Retinal pigment epithelial cell (primary cell): Measurements from ENCODE around the gene RABGGTA.

Source experiments
- DNase-seq: peaks from one replicate; pipeline ENCODE4 v3.0.0-alpha.2; 2010; ENCODE audit warnings: low read depth
- H3K4me3 ChIP-seq: 2 replicates; pipeline ENCODE4 v1.5.1; 2011; ENCODE audit warnings: mild to moderate bottlenecking, low read length, control low read depth, moderate library complexity
- CTCF ChIP-seq: conservative IDR thresholded peaks from 2 replicates; pipeline ENCODE4 v1.5.1; 2011; ENCODE audit warnings: low read depth, low read length, control low read depth, inconsistent platforms

RABGGTA gene

DNA sequence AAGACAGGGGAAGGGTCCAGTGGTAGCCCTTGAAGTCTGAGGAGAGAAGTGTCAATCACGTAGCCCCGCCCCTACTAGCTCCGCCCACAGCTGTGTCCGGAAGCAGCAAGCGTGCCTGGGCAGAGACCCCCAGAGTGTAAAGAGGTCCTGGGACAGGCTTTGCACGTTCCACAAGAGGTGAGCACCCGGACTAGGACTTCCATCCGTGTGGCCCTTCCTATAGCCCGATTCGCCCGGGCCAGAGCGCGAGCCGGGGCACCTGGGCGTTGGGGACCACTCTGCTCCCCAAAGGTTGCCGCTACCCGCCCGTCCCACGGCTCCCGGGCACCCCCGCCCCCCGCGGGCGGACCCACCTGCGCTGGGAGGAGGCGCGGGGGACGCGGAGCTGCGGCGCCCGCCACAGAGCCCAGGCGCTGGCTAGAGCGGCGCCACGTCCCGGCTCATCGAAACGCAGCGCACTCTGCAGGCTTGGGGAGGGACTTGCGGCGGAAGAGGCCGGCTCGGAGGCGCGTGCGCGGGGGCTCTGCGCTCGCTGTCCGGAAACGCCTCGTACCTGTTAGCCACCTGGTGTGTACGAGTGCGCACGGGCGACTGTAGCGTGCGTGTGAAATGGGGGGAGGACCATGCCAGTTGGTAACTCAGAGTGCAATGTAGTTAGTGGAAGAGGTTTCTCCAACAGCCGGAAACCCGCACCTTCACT is at the start of gene RABGGTA:
Gene RABGGTA, minus strand, starts transcription at position 464 of the 700 bp plus-strand sequence. CDS start 482 bp downstream, outside the sequence.
- peak; percentile 66 for TF ChIP-seq CTCF
- H3K4me3 ChIP-seq, result peak within 1 kb of the TSS; percentile 86

DNA sequence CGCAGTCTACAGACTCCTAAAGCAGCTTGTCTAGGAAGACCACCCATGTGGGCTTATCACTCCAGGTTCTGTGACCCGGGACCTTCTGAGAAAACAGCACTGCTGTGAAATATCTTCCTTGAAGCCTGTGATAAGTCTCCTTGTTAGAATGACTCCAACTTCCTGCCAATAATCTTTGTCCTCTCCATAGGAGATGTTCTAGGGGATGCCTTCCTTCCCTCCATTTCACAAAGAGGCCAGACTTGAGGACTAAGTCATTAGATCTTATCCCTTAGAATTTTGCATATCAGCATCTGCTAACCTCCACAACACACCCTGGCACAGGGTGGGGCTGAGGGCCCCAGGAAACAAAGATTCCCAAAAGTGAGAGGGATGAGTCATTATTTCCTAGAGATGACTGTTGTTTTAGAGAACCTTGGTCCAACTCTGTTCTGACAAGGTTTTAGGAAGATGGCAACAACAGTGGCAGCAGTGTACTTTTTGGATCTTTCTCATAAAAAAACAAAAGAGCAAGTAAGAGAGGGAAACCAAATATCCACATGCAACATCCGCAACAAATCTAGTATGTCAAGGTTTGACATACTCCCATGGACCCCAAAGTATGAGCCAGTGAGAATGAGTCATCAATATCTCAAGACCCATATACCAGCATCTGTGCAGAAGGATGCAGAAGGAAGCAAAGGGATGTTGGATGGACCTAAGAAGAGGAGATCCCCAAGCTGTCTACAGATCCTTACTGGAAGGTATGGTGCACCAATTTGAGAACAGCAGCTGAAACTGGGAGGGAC is 45.9 kb upstream of the RABGGTA start:
- no peak for TF ChIP-seq CTCF
- DNase-seq, result no peak
- no peak overlapping the region for H3K4me3 ChIP-seq

More for the DNA sequence above, at the start of gene RABGGTA:
- DNase-seq, result no peak

GRCh38 chr14:24316597-24316950 is 45.2 kb upstream of the RABGGTA start:
- TF ChIP-seq CTCF, result no peak
- no peak overlapping the region for H3K4me3 ChIP-seq
- DNase-seq, result no peak

DNA sequence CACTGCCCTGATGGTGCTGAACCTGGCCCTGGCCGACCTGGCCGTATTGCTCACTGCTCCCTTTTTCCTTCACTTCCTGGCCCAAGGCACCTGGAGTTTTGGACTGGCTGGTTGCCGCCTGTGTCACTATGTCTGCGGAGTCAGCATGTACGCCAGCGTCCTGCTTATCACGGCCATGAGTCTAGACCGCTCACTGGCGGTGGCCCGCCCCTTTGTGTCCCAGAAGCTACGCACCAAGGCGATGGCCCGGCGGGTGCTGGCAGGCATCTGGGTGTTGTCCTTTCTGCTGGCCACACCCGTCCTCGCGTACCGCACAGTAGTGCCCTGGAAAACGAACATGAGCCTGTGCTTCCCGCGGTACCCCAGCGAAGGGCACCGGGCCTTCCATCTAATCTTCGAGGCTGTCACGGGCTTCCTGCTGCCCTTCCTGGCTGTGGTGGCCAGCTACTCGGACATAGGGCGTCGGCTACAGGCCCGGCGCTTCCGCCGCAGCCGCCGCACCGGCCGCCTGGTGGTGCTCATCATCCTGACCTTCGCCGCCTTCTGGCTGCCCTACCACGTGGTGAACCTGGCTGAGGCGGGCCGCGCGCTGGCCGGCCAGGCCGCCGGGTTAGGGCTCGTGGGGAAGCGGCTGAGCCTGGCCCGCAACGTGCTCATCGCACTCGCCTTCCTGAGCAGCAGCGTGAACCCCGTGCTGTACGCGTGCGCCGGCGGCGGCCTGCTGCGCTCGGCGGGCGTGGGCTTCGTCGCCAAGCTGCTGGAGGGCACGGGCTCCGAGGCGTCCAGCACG is 44.6 kb upstream of the RABGGTA start:
- H3K4me3 ChIP-seq, result no peak overlapping the region
- no peak for DNase-seq
- peak; percentile 8 for TF ChIP-seq CTCF

- no peak for DNase-seq
- H3K4me3 ChIP-seq, result no peak overlapping the region
- TF ChIP-seq CTCF, result no peak
Observed at GRCh38 chr14:24315243-24315806, 43.9 kb upstream of the RABGGTA start.

DNA sequence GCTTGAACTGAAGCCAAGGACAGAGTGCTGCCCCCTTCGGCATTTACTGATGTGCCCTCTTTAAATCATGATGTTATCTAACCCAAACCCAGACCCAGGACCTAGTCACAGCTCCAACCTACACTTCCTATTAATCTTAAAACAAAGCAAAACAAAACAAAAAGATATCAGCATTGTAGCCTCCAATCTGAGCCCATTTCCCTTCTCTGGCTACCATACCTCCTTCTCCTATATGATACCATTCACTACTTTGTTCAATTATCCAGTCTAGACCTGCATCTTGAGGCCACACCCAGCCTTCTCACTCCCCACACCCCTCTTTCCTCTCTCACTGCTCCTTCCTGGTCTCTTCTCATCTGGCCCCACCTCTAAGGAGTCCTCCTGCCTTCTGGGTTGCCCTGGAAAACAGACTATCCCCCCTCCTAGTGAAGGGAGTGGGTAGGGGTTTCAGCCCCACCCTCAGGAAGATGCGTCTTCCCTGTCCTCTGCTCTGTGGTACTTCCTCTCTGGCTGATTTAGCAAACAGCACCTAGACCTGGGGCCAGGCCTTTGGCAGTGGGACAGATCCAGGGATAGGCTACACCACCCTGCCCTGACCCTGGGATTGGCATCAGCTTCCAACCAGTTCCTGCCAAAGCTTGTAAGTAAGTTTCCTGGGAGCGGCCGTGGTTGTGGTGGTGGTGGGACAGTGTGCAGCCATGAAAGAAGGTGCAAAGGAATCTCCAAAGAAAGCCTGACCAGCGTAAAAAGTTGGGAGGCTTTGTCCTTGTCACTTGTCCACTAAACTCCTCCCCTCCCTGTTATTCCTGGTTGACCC is 43.2 kb upstream of the RABGGTA start:
- no peak for TF ChIP-seq CTCF
- no peak overlapping the region for H3K4me3 ChIP-seq
- DNase-seq, result no peak
